GM19452 (cell line): Measurements from ENCODE around the gene NCKAP5.

Experiments
- ATAC-seq: cut with Tn5 transposase; IDR thresholded peaks from one replicate; pipeline ENCODE4 v1.9.1; 2021; ENCODE audit not compliant: unreplicated experiment

Gene NCKAP5

GRCh38 chr2:132971310-132972061 lies 596.8 kb downstream of the NCKAP5 start:
- no peak for ATAC-seq

- no peak for ATAC-seq
Measured at GRCh38 chr2:132969371-132969985, 598.8 kb downstream of the NCKAP5 start.

- ATAC-seq = no peak
Measured at GRCh38 chr2:132965460-132965859, 602.8 kb downstream of the NCKAP5 start.

GRCh38 chr2:132963161-132963560 lies 605.1 kb downstream of the NCKAP5 start:
- no peak for ATAC-seq

GRCh38 chr2:132958887-132959286 lies 609.4 kb downstream of the NCKAP5 start:
- ATAC-seq = no peak

- ATAC-seq = no peak
Measured at GRCh38 chr2:132955871-132956615, 612.2 kb downstream of the NCKAP5 start.

- ATAC-seq = peak; percentile 72
Measured at GRCh38 chr2:132953771-132954170, 614.5 kb downstream of the NCKAP5 start.

GRCh38 chr2:132951008-132951714 lies 617.1 kb downstream of the NCKAP5 start:
- ATAC-seq = no peak

GRCh38 chr2:132949108-132949507 lies 619.2 kb downstream of the NCKAP5 start:
- ATAC-seq = no peak

- no peak for ATAC-seq
Measured at GRCh38 chr2:132948211-132948610, 620.1 kb downstream of the NCKAP5 start.

- no peak for ATAC-seq
Measured at GRCh38 chr2:132943829-132944228, 624.4 kb downstream of the NCKAP5 start.

- ATAC-seq = no peak
Measured at GRCh38 chr2:132941296-132942020, 626.8 kb downstream of the NCKAP5 start.

GRCh38 chr2:132937629-132938028 lies 630.6 kb downstream of the NCKAP5 start:
- no peak for ATAC-seq

- peak; percentile 72 for ATAC-seq
Measured at GRCh38 chr2:132936791-132937190, 631.5 kb downstream of the NCKAP5 start.

GRCh38 chr2:132936261-132936660 lies 632.0 kb downstream of the NCKAP5 start:
- ATAC-seq = no peak

- ATAC-seq = no peak
Measured at GRCh38 chr2:132929786-132930185, 638.5 kb downstream of the NCKAP5 start.

- no peak for ATAC-seq
Measured at GRCh38 chr2:132923787-132924186, 644.5 kb downstream of the NCKAP5 start.

GRCh38 chr2:132915812-132916549 lies 652.3 kb downstream of the NCKAP5 start:
- no peak for ATAC-seq

GRCh38 chr2:132911726-132912724 lies 656.2 kb downstream of the NCKAP5 start:
- ATAC-seq = no peak
